ENCODE measurements around the gene PLCD3. TPM values are rescaled to one million over a fixed set of nuclear protein-coding genes. Genes with fewer than 3 reads are reported as not detected.

The PLCD3 gene
- total and polyA plus RNA-seq, 9 of the 15 experiments (the other 6 are each of a cell fraction or from before 2014, with no cell fraction given), result 0.20 to 22.6 (median 7.5) TPM

DNA sequence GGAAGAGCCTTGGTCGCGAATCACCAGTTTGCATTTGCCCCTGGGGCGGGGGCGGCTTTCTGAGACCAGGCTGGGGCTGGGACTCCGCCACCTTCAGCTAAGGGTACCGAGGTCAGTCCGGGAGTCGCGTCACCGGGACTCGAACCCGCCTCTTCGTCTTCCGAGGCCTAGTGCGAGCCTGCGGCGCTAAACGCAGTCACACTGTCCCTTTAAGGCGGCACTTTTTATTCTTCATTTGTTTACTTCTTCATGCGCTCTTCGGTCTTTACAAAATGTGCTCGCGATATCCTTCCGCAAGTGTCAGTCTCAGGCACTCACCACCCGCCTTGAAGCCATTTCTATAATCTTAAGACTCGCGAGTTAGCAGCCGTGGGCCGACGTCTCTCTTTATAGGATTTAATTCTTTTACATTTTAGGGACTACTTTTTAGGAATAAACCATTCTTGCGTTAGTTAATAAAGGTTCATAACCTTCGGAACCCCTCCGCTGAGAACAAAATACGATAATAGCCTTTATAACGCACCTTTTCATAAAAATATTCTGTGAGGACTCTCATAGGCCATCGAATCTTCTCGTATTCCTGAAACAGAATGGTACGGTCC, 15.4 kb upstream of the PLCD3 start (continued):
- TF ChIP-seq TBL1XR1 (IDR thresholded peaks at IDR 0.05; ENCODE audit: low read length in 2 of 2) (peak in 1 of 2 experiments; percentile 72; a peak in 3 of 4 replicates), RFX5 (IDR thresholded peaks at IDR 0.05; ENCODE audit: low read depth, low read length) (no peak), NR3C1 (CRISPR knock-in tag; IDR thresholded peaks at IDR 0.05) (no peak), PRMT5 (CRISPR knock-in tag; IDR thresholded peaks at IDR 0.05) (no peak), XRCC3 (IDR thresholded peaks at IDR 0.05) (no peak), DMBX1 (CRISPR knock-in tag; IDR thresholded peaks at IDR 0.05; ENCODE audit: borderline replicate concordance) (peak; percentile 62; the same call in 1 of the 2 replicates), SRSF7 (optimal IDR thresholded peaks at IDR 0.05; ENCODE audit: low read depth, low read length) (no peak), ZNF668 (CRISPR knock-in tag; IDR thresholded peaks at IDR 0.05) (no peak), ILF3 (IDR thresholded peaks at IDR 0.05; ENCODE audit: borderline replicate concordance) (peak; percentile 91), POLR2G (IDR thresholded peaks at IDR 0.05; ENCODE audit: low read depth, low read length) (peak; percentile 51; the same call in 1 of the 2 replicates), GABPB1 (CRISPR knock-in tag; IDR thresholded peaks at IDR 0.05) (peak; percentile 1; the same call in 1 of the 2 replicates), KLF6 (CRISPR knock-in tag; IDR thresholded peaks at IDR 0.05; ENCODE audit: borderline replicate concordance) (no peak; the same call in 1 of the 2 replicates), GTF2A2 (tag; IDR thresholded peaks at IDR 0.05) (no peak), NCOA4 (IDR thresholded peaks at IDR 0.05; ENCODE audit: partially characterized antibody) (no peak), ZFP1 (CRISPR knock-in tag; IDR thresholded peaks at IDR 0.05) (no peak)
- TF ChIP-seq, protein P1, sequence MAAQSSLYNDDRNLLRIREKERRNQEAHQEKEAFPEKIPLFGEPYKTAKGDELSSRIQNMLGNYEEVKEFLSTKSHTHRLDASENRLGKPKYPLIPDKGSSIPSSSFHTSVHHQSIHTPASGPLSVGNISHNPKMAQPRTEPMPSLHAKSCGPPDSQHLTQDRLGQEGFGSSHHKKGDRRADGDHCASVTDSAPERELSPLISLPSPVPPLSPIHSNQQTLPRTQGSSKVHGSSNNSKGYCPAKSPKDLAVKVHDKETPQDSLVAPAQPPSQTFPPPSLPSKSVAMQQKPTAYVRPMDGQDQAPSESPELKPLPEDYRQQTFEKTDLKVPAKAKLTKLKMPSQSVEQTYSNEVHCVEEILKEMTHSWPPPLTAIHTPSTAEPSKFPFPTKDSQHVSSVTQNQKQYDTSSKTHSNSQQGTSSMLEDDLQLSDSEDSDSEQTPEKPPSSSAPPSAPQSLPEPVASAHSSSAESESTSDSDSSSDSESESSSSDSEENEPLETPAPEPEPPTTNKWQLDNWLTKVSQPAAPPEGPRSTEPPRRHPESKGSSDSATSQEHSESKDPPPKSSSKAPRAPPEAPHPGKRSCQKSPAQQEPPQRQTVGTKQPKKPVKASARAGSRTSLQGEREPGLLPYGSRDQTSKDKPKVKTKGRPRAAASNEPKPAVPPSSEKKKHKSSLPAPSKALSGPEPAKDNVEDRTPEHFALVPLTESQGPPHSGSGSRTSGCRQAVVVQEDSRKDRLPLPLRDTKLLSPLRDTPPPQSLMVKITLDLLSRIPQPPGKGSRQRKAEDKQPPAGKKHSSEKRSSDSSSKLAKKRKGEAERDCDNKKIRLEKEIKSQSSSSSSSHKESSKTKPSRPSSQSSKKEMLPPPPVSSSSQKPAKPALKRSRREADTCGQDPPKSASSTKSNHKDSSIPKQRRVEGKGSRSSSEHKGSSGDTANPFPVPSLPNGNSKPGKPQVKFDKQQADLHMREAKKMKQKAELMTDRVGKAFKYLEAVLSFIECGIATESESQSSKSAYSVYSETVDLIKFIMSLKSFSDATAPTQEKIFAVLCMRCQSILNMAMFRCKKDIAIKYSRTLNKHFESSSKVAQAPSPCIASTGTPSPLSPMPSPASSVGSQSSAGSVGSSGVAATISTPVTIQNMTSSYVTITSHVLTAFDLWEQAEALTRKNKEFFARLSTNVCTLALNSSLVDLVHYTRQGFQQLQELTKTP (IDR thresholded peaks at IDR 0.05; ENCODE audit: low read depth in 1 of 2, partially characterized antibody in 2 of 2), result peak; percentile 21 to 92
- TF ChIP-seq, protein P2, sequence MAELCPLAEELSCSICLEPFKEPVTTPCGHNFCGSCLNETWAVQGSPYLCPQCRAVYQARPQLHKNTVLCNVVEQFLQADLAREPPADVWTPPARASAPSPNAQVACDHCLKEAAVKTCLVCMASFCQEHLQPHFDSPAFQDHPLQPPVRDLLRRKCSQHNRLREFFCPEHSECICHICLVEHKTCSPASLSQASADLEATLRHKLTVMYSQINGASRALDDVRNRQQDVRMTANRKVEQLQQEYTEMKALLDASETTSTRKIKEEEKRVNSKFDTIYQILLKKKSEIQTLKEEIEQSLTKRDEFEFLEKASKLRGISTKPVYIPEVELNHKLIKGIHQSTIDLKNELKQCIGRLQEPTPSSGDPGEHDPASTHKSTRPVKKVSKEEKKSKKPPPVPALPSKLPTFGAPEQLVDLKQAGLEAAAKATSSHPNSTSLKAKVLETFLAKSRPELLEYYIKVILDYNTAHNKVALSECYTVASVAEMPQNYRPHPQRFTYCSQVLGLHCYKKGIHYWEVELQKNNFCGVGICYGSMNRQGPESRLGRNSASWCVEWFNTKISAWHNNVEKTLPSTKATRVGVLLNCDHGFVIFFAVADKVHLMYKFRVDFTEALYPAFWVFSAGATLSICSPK (IDR thresholded peaks at IDR 0.05; ENCODE audit: borderline replicate concordance), result no peak
- TF ChIP-seq, protein P3, sequence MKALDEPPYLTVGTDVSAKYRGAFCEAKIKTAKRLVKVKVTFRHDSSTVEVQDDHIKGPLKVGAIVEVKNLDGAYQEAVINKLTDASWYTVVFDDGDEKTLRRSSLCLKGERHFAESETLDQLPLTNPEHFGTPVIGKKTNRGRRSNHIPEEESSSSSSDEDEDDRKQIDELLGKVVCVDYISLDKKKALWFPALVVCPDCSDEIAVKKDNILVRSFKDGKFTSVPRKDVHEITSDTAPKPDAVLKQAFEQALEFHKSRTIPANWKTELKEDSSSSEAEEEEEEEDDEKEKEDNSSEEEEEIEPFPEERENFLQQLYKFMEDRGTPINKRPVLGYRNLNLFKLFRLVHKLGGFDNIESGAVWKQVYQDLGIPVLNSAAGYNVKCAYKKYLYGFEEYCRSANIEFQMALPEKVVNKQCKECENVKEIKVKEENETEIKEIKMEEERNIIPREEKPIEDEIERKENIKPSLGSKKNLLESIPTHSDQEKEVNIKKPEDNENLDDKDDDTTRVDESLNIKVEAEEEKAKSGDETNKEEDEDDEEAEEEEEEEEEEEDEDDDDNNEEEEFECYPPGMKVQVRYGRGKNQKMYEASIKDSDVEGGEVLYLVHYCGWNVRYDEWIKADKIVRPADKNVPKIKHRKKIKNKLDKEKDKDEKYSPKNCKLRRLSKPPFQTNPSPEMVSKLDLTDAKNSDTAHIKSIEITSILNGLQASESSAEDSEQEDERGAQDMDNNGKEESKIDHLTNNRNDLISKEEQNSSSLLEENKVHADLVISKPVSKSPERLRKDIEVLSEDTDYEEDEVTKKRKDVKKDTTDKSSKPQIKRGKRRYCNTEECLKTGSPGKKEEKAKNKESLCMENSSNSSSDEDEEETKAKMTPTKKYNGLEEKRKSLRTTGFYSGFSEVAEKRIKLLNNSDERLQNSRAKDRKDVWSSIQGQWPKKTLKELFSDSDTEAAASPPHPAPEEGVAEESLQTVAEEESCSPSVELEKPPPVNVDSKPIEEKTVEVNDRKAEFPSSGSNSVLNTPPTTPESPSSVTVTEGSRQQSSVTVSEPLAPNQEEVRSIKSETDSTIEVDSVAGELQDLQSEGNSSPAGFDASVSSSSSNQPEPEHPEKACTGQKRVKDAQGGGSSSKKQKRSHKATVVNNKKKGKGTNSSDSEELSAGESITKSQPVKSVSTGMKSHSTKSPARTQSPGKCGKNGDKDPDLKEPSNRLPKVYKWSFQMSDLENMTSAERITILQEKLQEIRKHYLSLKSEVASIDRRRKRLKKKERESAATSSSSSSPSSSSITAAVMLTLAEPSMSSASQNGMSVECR (CRISPR knock-in tag; IDR thresholded peaks at IDR 0.05), result no peak; the same call in 1 of the 2 replicates

All from K562 (cell line).